ENCODE data around the gene PIGU. TPM values are rescaled to one million over a fixed set of nuclear protein-coding genes. Genes with fewer than 3 reads are reported as not detected.
A peak's percentile ranks its signal among the peaks of the same experiment; 100 is the strongest.
"Not testable (repeated sequence)": the region's sequence is repeated elsewhere in the genome, so short reads cannot be mapped to it uniquely, and the experiment has no call there.

Gene PIGU
- total RNA-seq, 1 donor from 2014 or later = 5.0 TPM

GRCh38 chr20:34663213-34663943 is 13.5 kb downstream of the PIGU start:
- no peak for DNase-seq (ENCODE audit: low read depth in 2 of 2)

- DNase-seq (ENCODE audit: low read depth in 2 of 2) = not testable (repeated sequence)
These were observed 15.1 kb downstream of the PIGU start for GRCh38 chr20:34661811-34662210.

- not testable (repeated sequence) for DNase-seq (ENCODE audit: low read depth in 2 of 2)
These were observed 18.2 kb downstream of the PIGU start for GRCh38 chr20:34658654-34659053.

DNA sequence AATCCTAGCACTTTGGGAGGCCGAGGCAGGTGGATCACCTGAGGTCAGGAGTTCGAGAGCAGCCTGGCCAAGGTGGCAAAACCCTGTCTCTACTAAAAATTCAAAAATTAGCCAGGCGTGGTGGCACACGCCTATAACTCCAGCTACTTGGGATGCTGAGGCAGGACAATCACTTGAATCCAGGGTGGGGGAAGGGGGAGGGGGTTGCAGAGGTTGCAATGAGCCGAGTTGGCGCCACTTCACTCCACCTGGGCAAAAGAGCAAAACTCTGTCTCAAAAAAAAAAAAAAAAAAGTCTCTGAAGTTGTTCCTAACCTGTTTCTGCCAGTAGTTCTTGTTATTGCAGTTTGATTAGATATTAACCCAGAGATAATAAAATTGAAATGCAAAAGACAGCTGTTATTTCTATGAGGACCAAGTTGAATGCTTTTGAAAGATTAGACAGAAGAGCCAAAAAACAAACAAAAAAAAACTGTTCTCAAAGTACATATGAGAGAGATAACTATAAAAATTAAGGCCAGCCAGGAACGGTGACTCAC is 22.6 kb downstream of the PIGU start:
- no peak for DNase-seq (ENCODE audit: low read depth in 2 of 2)

DNA sequence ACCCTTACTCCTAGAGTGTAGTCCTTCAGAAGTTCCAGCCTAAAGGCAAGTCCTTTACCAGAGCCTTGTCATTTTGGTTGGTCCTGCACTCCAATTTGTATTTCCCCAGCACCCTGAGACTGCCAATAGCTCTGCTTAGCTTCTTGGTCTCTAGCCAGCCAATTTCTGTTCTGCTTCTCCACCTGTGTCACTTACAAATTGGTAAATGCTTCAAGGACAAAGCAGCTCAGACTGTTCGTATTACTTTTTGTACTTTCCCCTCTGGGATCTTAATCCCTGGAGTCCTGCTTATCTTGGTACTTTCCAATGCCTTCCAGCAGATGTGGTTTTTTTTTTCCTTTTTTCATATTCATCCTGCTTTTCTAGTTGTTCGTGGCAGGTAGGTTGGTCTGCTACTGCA is 25.7 kb downstream of the PIGU start:
- no peak for DNase-seq (ENCODE audit: low read depth in 2 of 2)

- no peak for DNase-seq (ENCODE audit: low read depth in 2 of 2)
These were observed 29.2 kb downstream of the PIGU start for GRCh38 chr20:34647737-34648136.

DNA sequence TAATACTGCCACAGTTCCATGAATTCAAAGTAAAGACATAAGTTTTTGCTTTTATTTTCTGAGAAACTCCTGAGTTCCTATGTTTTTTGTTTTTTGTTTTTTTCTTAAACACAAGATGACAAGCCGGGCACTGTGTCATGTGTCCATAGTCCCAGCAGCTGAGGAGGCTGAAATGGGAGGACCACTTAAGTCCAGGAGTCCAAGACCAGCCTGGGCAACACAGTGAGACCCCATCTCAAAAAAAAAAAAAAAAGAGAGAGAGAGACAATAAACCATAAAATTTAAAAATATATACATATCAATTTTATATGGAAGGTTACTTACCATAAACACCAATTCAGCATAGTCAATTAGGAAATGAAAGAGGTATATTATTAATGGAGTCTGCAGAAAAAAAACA is 31.9 kb downstream of the PIGU start:
- no peak for DNase-seq (ENCODE audit: low read depth in 2 of 2)

- DNase-seq (ENCODE audit: low read depth in 2 of 2) = no peak
These were observed 32.5 kb downstream of the PIGU start for GRCh38 chr20:34644345-34644744.

- no peak for DNase-seq (ENCODE audit: low read depth in 2 of 2)
These were observed 33.0 kb downstream of the PIGU start for GRCh38 chr20:34643928-34644327.

GRCh38 chr20:34642009-34642408 is 34.9 kb downstream of the PIGU start:
- no peak for DNase-seq (ENCODE audit: low read depth in 2 of 2)

GRCh38 chr20:34639755-34640222 is 37.1 kb downstream of the PIGU start:
- peak; percentile 1 to 4 for DNase-seq (ENCODE audit: low read depth in 2 of 2)

DNA sequence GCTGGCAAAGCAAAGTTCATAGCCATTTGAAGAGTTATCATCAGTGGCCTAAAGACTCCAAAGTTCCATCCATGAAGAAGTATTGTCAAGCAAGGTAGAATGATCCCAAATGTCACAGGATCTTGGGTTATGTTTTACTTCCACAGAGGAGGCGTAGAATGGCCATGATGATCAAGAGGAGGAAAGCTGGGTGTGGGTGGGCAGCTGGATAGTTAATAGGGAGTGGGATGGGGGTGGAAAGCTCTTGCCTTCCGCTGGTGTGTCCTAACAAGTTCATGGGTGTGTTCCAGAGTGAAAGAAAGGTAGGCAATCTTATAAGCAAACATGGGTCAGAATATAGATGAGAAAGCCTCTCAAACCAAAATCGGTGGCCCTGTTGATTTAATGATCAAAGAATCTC is 38.4 kb downstream of the PIGU start:
- DNase-seq (ENCODE audit: low read depth in 2 of 2) = no peak

- DNase-seq (ENCODE audit: low read depth in 2 of 2) = no peak
These were observed 38.9 kb downstream of the PIGU start for GRCh38 chr20:34638039-34638292.

DNA sequence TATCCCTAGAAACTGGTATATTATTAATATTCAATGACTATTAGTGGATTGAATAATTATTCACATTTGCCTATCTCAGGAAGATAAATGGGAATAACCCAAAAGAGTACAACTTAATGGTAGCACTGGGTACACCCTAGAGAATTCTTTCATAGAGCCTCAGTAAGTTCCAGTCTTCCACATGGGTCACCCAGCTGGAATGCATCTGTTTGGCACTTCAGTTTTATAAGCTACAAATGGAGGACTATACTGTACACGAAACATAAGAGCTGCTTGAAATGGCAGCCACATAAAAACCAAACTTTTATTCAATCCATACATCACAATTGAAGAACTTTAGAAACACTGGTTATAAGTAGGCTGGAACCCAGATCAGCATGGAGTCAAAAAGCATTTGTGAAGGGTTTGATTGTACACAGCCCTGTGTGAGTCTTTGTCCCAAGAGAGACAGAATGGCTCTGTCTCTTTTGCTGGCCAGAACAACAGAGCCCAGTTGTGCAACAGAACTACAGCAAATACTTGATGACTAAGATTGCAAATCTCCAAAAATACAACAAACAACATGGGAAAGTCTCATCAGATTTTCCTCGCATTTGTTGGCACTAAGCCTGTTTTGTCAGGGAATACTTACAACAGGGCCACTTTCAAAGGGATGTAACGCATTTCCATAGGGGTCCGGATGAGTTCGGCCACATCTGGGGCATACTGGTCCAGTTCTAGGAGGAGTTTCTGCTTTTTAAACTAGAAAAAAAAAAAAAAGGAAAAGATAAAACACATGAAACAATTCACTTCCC is 39.5 kb downstream of the PIGU start:
- DNase-seq (ENCODE audit: low read depth in 2 of 2) = peak; percentile 13 to 30

- DNase-seq (ENCODE audit: low read depth in 2 of 2) = no peak
These were observed 40.2 kb downstream of the PIGU start for GRCh38 chr20:34636648-34637047.

DNA sequence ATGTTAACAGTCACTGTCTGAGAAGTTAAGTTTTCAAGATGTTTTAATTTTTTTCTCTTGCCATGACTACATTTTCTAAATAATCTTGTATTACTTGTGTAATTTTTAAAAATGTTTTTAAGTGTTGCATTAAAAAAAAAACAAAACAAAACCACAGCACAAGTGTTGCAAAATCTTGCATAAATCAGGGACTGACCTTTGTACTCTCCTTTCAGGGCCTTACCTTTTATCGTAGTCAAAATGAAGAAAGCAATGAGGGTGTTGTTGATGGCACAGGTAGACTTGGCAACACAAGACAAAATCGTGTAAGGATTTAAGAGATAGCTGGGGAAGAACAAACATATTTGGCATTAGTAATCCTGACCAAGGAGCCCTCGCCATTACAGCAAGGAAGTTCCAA is 42.5 kb downstream of the PIGU start:
- DNase-seq (ENCODE audit: low read depth in 2 of 2) = no peak

- no peak for DNase-seq (ENCODE audit: low read depth in 2 of 2)
These were observed 43.9 kb downstream of the PIGU start for GRCh38 chr20:34632870-34633452.

DNA sequence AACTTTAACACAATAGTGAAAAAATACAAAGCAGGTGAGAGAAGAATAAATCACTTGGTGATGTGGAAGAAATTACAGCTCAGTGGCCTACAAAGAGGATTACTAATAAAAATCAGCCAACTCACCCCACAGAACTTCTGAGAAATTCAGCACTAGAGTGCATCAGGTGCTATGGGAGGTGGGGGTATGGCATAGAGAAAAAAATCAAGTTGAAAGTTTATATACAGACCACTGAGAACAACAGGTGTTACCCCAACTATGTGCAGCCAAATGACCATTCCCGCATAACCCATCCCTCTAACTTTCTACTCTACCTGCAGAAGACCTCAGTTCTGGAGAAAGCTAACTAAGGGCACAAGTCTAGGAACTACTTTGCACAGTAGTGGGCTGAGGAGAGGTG is 47.0 kb downstream of the PIGU start:
- DNase-seq (ENCODE audit: low read depth in 2 of 2) = no peak

DNA sequence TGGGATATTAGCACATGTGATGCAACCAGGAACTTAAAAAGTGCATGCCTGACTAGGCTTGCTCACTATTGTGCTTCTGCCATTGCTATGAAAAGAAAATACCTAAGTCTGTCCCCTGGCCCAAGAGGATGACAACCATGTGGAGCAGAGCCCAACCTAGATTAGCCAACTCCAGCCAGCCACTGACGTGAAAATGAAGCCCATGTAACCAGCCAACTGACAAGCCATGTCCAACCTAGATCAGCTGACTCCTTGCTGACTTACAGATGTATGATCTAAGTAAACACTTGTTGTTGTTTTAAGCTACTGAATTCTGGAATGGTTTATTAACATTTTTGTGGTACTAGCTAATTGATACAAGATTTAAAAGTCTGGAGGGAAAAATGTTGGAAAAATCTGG is 47.5 kb downstream of the PIGU start:
- DNase-seq (ENCODE audit: low read depth in 2 of 2) = no peak

GRCh38 chr20:34628026-34628425 is 48.9 kb downstream of the PIGU start:
- DNase-seq (ENCODE audit: low read depth in 2 of 2) = no peak

GRCh38 chr20:34627458-34627857 is 49.4 kb downstream of the PIGU start:
- DNase-seq (ENCODE audit: low read depth in 2 of 2) = no peak

GRCh38 chr20:34626992-34627391 is 49.9 kb downstream of the PIGU start:
- peak; percentile 34 to 38 for DNase-seq (ENCODE audit: low read depth in 2 of 2)

DNA sequence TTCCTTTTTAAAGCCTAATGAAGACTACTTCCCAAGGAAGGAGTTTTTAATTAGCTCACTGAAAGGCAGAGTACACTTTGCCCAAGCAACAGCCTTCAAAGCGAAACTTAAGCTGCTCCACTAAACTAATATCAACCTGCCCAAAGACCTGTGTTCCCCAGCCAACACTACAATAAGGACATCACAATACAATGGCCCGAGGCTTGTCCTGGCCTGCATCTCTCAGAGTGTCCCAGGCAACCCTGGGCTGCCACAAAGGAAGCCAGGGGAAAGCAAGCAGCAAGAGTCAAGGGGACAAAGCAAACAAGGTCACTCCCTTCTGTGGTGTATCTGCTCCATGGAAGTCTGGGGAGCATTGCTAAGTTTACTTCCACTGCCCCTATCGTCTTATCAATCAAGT is 52.3 kb downstream of the PIGU start:
- DNase-seq (ENCODE audit: low read depth in 2 of 2) = no peak
